PC-9 (cell line): ENCODE measurements around the gene UBE4B.

ENCODE experiments used
- CTCF ChIP-seq: fragments of 200-600 bp; sonication (generic); conservative IDR thresholded peaks from 2 replicates; pipeline ENCODE4 v1.6.1; 2017; ENCODE audit warnings: mixed run types, antibody characterized with exemption, mild to moderate bottlenecking, moderate library complexity
- EZH2 ChIP-seq: fragments of 200-600 bp; sonication (generic); IDR thresholded peaks from 2 replicates; pipeline ENCODE4 v1.8.0; 2017; ENCODE audit warnings: antibody characterized with exemption, low read depth

GRCh38 chr1:10074852-10075730 lies 42.3 kb downstream of the UBE4B start:
- TF ChIP-seq CTCF (no peak), EZH2 (no peak)
